HTERT RPE-1 (cell line): Measurements from ENCODE around the gene PNCK.

ENCODE experiments used
- in situ Hi-C: fragments of 300-500 bp; cut with MboI; formaldehyde crosslinking; loops from 4 replicates; pipeline ENCODE4 v1.14.3; 2020; ENCODE audit warnings: low sequenced_read_pairs

Gene PNCK

GRCh38 chrX:153642051-153642654, 31.5 kb downstream of the PNCK start:
- in situ Hi-C loops: no loop called here

GRCh38 chrX:153641627-153642026, 32.0 kb downstream of the PNCK start:
- in situ Hi-C loops: no loop called here

GRCh38 chrX:153640736-153641575, 32.7 kb downstream of the PNCK start:
- in situ Hi-C loops: no loop called here

GRCh38 chrX:153640045-153640686, 33.4 kb downstream of the PNCK start:
- in situ Hi-C loops: no loop called here

GRCh38 chrX:153639177-153640044, 34.2 kb downstream of the PNCK start:
- in situ Hi-C loops: no loop called here

- in situ Hi-C loops: no loop called here
Measured at GRCh38 chrX:153638436-153639176, 35.0 kb downstream of the PNCK start.

GRCh38 chrX:153638041-153638371, 35.6 kb downstream of the PNCK start:
- in situ Hi-C loops: no loop called here

- in situ Hi-C loops: no loop called here
Measured at GRCh38 chrX:153637121-153638040, 36.2 kb downstream of the PNCK start.

GRCh38 chrX:153636716-153637115, 36.9 kb downstream of the PNCK start:
- in situ Hi-C loops: no loop called here

- in situ Hi-C loops: no loop called here
Measured at GRCh38 chrX:153635788-153636668, 37.6 kb downstream of the PNCK start.

GRCh38 chrX:153635388-153635787, 38.2 kb downstream of the PNCK start:
- in situ Hi-C loops: no loop called here

GRCh38 chrX:153634832-153635231, 38.8 kb downstream of the PNCK start:
- in situ Hi-C loops: no loop called here

- in situ Hi-C loops: no loop called here
Measured at GRCh38 chrX:153634236-153634635, 39.4 kb downstream of the PNCK start.

GRCh38 chrX:153633607-153634180, 39.9 kb downstream of the PNCK start:
- in situ Hi-C loops: no loop called here

- in situ Hi-C loops: no loop called here
Measured at GRCh38 chrX:153633048-153633447, 40.6 kb downstream of the PNCK start.

- in situ Hi-C loops: no loop called here
Measured at GRCh38 chrX:153632595-153632946, 41.0 kb downstream of the PNCK start.

- in situ Hi-C loops: no loop called here
Measured at GRCh38 chrX:153631907-153632594, 41.6 kb downstream of the PNCK start.

- in situ Hi-C loops: no loop called here
Measured at GRCh38 chrX:153631346-153631745, 42.3 kb downstream of the PNCK start.
